HG02642 (cell line): ENCODE results near the gene DSTN.
"Not testable (repeated sequence)": the region's sequence is repeated elsewhere in the genome, so short reads cannot be mapped to it uniquely, and the experiment has no call there.

Source experiments
- ATAC-seq: cut with Tn5 transposase; IDR thresholded peaks from one replicate; pipeline ENCODE4 v1.9.1; 2021; ENCODE audit warnings: mild to moderate bottlenecking; ENCODE audit not compliant: unreplicated experiment, poor library complexity

The DSTN gene

DNA sequence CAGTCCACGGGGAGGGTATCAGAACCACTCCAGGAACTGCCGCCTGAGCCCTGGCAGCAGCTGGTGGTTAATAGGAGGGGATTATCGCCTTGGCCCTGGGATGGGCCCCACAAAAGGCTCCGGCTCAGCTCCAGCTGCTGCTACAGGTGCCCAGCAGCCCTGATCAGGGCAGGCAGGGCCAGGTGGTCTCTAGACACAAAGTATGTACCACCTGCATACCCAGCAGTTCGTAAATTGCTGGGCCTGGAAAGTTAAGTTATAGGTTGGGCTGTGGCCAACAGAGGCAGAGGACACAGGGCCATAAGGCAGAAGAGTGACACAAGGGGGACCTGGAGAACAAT, 77.1 kb downstream of the DSTN start:
- no peak for ATAC-seq

DNA sequence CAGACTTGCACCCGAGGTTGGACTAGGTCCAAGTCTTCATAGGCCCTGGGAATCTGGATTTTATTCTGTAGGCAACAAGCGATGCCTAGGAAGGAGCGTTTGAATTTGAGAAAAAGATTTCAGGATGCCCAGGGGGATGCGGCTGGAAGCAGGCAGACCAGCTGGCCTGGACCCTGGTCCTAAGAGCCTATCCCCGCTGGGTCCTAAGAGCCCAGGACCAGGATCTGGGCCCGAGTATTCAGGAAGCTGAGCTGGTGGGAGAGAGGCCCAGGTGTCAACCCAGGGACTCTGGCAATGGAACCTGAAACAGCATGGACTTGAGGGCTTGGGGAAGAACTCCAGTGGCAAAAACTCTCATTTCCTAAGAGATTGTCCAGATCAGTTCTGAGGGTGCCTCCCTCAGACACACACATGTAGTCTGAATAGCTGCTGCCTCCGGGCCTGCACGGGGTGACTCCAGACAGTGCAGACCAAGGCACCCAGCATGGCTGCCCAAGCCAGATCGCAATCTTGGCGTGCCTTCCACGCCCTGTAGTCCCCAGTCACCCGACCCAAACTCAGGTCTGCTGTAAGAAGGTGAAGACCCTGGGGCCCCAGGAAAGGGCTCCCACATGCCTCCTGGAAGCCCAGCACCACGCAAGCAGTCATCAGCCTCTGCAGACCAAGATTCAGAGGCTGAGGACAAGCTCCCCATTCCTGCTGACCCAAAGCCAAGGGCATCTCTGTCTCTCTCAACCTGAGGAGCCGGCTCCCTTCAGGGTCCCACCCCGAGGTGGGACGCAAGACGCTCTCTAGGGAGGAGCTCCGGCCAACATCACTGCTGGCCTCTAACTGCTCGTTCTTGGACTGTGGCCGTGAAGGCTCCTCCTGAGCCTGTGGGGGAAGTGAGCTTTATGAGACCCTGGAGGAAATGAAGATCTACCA, 77.8 kb downstream of the DSTN start:
- ATAC-seq, result no peak

DNA sequence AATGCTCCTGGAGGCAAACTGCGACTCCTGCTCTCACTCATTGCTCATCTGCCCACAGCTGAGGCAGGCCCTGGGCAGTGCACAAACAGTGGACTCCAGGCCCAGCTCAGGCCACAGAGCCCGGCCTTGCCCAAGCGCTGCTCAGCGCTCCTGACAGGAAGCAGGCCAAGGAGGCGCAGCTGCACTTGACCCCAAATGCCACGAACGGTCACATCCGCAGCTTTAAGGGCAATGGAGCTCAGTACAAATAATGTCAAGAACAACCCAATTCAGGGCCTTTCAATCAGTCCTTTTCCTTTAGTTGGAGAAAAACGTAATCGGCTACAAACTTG, 78.4 kb downstream of the DSTN start:
- no peak for ATAC-seq

DNA sequence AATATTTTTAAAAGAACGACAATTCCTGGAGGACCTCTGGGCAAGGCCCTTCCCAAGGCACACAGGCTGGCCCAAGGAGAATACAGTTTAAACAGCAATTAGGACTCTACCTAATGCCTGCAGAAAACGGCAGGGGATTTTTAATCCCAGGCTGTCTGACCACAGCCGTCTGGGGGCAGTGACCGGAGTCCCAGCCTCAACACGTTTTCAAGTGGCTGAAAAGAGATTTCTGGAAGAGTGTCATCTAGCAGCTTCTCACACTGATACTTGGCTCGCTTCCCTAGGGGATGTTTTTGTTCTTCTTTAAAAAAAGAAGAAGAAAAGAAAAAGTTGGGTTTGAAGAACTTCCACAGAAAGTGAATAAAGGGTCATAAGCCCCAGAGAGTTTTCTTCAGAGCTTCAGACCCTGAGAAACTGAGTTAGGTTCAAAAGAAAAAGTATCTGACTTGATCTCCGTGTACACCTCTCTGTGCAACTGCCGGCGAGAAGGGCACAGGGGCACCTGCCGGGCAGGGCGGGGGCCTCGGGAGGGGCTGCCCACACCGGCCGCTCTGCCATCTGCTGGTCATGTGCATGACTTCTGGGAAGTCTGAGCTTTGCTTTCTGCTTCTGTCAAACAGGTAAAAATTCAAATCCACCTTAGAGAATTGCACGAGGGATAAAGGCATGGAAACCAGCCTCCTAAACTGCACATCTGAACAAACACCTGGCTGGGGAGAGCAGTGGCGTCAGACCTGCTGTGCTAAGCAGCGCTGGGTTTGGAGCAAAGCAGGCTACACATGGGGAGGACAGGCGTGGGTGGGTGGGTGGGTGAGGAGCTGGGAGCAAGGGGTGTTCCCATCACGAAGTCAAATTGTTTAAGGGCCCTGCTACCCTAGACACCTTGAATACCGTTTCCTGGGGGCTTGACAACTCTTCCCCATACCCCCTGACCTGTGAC, 79.2 kb downstream of the DSTN start:
- ATAC-seq, result no peak

DNA sequence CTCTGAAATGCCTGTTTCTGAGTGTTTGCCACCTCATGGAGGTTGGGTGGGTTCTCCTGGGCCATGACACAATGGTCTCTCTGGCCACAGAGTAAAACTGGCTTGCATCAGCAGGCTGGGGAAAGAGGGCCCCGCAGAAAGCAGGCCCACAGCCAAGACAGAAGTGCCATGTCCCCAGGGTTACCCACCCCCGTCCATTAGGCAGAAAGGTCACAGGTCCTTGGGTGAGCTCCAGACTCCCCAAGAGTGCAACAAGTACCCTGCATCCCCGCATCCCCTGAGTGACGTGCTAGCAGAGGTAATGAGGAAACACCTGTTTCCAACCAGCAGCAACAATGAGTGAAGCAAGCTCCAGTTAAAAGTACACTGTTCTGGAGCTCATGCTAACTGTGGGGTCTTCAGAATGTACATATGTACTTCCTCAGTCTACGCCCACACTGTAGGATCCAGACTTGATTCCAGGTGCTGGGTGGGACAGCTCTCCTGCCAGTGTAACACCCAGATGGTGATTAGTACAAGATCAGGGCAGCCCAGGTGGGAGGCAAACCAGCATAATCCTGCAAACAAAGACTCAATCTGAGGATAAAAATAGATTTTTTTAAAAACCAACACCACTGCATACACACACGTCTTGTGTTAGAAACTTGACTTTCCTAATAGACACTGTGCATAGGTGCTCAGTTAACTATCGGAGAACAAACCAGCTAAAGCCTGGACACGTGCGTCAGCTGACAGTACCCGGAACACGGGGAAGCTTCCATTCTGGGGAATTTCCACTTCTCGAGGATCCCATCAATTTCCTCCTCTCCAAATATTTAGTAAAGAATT, 80.6 kb downstream of the DSTN start:
- ATAC-seq, result no peak

DNA sequence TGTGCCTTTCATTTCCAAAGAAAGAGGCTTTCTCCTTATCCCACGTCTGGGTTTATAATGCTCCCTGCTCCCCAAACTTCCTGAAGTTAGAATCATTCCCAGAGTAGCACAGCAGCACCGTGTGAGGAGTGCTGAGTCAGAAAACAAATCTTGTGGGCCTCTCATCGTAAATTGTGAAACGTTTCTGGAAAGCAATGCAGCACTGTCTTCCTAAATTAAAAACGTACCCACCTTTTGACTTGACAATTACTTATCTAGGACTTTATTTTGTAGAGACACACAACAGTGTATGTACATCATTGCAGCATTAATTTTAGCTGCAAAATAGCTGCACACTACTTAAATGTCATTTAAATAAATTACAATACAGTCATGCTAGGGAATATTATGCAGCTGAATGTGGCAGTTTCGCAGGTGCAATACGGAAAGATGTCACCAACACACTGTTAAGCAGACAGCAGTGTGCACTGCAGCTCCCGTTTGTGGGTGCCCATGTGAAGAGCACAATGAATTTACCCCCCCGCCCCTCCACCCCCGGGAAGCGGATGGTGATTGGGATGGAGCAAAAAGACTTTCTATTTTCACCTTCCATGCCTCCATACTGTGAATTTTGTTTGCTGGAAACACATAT, 81.4 kb downstream of the DSTN start:
- no peak for ATAC-seq

DNA sequence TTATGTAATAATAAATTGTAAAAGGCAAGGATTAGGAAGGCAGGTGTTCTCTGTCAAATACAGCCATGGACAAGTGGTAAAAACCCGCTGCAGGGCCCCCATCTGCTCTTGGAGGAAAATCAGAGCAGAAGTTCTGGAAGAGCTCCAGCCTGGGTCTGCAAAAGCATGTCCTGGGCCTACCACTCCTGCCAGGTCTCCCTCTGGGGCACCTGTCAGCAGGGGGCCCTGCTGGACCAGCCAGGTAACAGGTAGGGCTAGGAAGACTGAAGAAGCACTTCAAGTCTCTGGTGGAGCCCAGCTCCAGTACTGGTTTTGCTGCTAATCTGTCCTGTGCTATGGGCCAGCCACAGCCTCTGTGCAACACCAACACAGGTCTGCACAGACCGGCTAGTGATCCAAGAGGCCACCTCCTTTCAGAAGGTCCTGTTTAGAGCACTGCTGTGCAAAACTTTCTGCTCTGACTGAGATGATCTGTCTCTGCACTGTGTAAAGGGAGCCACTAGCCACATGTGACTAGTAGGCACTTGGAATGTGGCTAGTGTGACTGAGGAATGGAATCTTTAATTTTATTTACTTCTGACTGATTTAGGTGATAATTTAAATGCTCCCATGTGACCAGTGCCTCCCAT, 82.0 kb downstream of the DSTN start:
- ATAC-seq, result no peak

DNA sequence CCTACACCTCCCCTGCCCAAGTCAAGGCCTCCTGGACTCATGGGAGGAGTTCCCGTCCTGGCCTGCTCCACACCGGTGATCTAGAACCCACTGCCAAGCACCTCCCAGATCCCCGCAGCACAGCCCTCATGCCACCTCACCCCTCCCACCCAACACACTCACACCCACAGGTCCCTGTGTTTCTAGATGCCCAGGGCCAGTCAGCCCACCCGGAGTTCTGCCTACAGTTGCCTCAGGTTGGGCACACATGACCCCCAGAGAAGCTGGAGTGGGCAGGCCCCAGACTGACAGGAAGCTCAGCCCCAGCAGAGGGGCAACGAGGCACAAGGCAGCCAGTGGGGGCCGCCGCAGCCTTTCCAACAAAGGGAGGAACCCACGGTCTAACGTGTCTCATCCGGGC, 82.5 kb downstream of the DSTN start:
- no peak for ATAC-seq

DNA sequence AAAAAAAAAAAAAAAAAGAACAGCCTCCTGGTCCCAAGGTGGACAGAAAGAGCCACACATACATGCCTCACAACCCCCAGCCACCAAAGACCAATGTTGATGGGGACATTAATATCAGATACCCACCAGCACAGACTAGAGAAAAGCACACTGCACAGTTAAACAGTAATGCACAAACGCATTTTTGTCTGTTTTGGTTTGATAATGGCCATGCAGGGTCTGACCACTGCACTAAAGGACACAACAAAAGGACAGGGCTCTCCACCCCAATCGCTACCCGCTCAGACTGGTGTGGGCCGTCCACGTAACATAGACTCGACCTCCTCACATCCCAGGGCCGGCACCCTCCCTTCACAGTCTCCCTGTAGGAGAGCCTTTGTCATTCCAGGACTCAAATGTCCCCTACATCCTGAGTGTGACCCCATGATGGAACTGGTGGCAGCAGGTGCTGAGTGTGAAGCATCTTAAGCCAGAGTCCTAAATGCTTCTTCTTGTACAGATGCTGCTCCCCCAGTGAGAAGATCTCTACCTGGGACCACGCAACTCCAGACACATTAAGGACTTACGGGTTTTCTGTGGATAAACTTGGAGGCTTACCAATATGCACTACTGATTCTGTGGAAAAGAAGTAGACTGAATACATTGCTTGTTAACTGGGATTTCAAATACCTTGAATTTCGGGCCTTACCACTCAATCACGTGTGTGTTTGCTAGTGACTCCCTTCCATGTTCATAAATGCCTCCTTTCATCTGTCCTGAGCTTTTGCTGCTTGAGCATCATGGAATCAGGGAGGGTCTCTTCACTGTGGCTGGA, 84.2 kb downstream of the DSTN start:
- no peak for ATAC-seq

DNA sequence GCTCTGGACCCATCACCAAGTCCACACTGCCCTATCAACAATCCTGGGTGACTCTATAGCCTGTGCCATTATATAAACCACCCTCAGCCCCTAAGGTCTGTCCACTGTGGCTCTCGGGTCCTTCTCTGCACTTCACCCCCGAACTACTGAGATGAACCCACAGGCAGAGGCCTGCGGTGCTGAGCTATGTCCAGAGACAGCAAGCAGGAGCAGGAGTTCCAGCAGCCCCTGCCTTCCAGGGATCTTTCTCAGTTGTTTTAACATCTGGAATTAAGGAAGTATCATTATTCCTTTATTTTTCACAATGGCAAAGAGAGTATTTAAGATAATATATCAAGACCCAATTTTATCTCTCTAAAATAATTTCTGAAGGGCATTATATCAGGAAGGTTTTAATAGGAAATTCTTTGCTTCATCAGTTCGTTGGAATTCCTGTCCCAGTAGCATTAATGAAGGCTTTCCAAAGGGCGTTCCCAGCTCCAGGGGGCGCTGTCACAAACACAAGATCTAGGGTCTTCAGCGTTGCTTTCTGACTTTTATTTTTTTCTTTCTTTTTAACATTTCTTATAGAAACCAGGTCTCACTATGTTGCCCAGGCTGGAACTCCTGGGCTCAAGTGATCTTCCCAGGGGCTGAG, 84.9 kb downstream of the DSTN start:
- no peak for ATAC-seq

DNA sequence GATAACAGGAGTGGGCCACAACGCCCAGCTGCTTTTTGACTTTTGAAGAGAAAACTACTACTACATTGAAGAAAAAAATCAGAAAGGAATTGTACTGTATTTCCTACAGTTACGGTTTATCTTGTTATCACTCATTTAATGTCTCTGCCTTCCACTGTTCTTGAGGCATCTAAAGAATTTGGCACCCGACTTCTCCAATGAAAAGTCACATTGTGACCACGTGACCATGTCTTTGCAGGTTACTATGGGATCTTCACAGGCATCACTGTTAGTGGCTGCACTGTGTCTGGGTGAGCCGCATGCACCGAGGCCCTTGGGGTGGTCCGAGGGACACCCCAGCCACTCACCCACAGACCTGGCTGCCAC, 85.4 kb downstream of the DSTN start:
- no peak for ATAC-seq

DNA sequence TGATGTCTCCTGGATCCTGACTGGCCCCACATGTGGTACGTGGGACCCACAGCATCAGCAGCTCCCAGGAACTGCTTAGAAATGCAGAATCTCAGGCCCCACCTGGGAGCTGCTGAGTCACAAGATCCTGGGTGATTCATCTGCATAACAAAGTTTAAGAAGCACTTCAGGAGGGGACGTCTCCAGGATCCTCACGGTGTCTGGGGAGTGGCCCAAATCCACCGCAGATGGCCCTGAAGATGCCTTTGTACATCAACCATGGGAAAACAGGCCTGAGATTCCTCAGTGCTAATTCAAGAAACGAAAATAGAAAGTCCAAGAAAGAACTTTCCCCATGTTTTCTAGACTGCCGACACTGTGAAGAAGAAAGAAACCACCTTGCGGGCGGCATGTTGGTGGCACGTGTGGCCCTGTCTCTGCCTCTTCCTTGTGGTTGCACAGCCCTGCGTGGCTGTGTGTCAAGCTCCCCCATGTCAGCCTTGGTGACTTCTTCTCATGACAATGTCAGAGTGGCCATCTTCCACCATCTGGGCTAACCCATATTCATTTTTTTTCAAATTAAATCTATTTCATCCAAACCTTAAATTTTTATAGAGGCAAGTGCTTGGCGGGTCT, 86.1 kb downstream of the DSTN start:
- no peak for ATAC-seq

DNA sequence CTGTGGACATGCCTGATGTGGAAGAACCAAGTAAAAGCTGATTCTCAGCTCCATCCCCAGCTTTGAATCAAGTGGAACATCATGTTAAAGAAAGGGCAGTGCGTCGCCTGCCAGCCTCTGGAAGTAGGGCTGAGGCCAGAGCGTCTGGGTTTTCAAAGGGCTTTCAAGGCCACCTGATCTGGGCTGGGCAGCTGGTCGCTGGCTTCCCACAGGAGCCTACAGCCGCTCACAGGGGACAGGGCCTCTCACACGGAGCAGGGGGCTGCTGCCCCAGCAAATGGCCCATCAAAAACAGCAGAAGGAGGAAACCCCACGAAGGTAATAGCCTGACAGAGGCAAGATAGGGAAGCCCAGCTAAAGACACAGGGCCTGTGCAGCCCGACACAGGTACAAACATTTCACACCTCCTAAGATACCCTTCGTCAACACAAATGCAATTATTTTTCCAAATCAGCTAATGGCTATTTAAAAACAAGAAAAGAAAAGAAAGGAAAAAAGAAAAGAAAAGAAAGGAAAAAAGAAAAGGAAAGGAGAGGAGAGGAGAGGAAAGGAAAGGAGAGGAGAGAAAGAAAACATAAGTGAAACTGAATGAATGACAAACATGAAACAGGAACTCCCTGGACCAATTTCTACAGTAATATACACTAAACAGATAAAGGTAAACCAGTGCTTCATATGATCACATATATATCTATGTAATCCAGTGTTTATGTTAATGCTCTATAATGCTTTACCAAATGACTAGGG, 87.4 kb downstream of the DSTN start:
- no peak for ATAC-seq

DNA sequence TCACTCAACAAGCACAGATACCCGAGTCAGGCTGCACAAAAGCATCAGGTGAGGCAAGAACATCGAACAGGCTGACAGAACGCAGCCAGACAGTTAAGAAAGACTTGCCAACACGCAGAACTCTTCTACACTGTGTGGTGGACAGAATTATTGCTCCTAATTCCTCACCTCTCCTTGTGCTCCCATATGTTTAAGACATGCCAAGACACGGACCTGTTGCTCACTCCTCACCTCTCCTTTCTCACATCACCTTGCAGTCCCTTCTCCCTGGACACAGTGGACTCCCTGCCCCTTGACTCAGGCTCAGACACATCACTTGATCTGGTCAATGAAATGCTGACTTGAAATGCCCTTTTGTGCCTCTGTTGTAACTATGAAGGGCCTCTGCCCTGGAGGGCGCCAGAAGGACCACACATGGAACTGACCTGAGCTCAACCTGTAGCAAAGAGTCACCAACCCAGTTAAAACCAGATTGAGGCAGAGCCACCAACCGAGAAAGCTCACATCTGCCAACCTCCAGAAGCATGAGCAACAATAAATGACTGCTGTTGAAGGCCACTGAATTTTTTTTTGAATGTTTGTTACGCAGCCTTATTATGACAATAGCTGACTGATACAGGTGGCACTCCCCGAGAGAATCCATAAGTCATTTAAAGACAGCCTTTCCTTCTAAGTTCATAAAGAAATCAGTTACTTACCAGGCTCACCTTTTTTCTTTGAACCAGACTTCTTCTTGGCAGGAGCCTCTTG, 88.2 kb downstream of the DSTN start:
- ATAC-seq, result no peak

DNA sequence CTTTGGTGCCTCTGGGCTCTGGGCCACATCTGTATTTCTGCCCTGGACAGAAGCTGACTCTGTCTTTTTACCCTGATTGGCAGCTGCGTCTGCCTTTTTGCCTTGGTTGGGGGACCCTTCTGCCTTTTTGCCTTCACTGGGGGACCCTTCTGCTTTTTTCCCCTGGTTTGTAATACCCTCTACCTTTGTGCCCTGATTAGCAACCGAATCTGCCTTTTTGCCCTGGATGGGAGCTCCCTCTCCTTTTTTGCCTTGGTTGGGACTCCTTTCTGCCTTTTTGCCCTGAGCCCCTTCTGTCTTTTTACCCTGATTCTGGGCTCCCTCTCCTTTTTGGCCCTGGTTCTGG, 88.7 kb downstream of the DSTN start:
- no peak for ATAC-seq

DNA sequence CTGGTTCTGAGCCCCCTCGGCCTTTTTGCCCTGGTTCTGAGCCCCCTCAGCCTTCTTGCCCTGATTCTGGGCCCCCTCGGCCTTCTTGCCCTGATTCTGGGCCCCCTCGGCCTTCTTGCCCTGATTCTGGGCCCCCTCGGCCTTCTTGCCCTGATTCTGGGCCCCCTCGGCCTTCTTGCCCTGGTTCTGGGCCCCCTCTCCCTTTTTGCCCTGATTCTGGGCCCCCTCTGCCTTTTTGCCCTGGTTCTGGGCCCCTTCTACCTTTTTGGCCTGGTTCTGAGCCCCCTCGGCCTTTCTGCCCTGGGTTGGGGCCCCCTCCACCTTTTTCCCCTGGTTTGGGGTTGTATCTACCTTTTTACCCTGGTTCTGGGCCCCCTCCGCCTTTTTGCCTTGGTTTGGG, 89.5 kb downstream of the DSTN start:
- ATAC-seq, result not testable (repeated sequence)
